Activated CD4-positive, alpha-beta memory T cell treated with anti-CD3 and anti-CD28 coated beads, Interleukin-2, amount 10 ng/mL, durations not matched to agents 7 days and 5 days (primary cell): Measurements from ENCODE around the gene GPLD1. TPM values are rescaled to one million over a fixed set of nuclear protein-coding genes. Genes with fewer than 3 reads are reported as not detected.
A peak's percentile ranks its signal among the peaks of the same experiment; 100 is the strongest.

ENCODE experiments used
- CTCF ChIA-PET: fragments of 350-600 bp; sonication (Branson Sonifier 250); formaldehyde crosslinking; loops from one replicate; lab custom pipeline; 2021; ENCODE audit warnings: antibody characterized with exemption, inconsistent platforms; lab: Charles Lee
- POLR2A ChIA-PET: fragments of 350-600 bp; sonication (Branson Sonifier 250); formaldehyde crosslinking; loops from one replicate; lab custom pipeline; 2021; ENCODE audit warnings: antibody characterized with exemption; lab: Charles Lee
- DNase-seq: peaks from one replicate; pipeline ENCODE4 v3.0.0-alpha.2; 2020
- H3K27ac Mint-ChIP-seq: one replicate; pipeline ENCODE4 v1.8.0; 2021; ENCODE audit warnings: mild to moderate bottlenecking, mixed read lengths
- H3K27me3 Mint-ChIP-seq: one replicate; pipeline ENCODE4 v1.8.0; 2021; ENCODE audit warnings: mixed read lengths
- H3K36me3 Mint-ChIP-seq: one replicate; pipeline ENCODE4 v1.8.0; 2021; ENCODE audit warnings: low read depth, mixed read lengths
- H3K4me1 Mint-ChIP-seq: one replicate; pipeline ENCODE4 v1.8.0; 2021; ENCODE audit warnings: mixed read lengths
- H3K4me3 Mint-ChIP-seq: one replicate; pipeline ENCODE4 v1.8.0; 2021; ENCODE audit warnings: mild to moderate bottlenecking, mixed read lengths
- H3K9me3 Mint-ChIP-seq: one replicate; pipeline ENCODE4 v1.8.0; 2021; ENCODE audit warnings: mixed read lengths
- total RNA-seq, 2 experiments: library from RNA; stranded (reverse); gene quantifications; one replicate each; pipeline ENCODE4 v1.2.3, GENCODE V29; 2021

GPLD1 gene, protein sequence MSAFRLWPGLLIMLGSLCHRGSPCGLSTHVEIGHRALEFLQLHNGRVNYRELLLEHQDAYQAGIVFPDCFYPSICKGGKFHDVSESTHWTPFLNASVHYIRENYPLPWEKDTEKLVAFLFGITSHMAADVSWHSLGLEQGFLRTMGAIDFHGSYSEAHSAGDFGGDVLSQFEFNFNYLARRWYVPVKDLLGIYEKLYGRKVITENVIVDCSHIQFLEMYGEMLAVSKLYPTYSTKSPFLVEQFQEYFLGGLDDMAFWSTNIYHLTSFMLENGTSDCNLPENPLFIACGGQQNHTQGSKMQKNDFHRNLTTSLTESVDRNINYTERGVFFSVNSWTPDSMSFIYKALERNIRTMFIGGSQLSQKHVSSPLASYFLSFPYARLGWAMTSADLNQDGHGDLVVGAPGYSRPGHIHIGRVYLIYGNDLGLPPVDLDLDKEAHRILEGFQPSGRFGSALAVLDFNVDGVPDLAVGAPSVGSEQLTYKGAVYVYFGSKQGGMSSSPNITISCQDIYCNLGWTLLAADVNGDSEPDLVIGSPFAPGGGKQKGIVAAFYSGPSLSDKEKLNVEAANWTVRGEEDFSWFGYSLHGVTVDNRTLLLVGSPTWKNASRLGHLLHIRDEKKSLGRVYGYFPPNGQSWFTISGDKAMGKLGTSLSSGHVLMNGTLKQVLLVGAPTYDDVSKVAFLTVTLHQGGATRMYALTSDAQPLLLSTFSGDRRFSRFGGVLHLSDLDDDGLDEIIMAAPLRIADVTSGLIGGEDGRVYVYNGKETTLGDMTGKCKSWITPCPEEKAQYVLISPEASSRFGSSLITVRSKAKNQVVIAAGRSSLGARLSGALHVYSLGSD
- total RNA-seq, result under 1 TPM; 0.18 to 0.20 TPM

GRCh38 chr6:24489470-24489869, at the start of gene GPLD1:
GPLD1 (minus strand) TSS chr6:24489578; CDS start chr6:24489511, 67 bp downstream.
- H3K9me3 Mint-ChIP-seq, result no peaks in the 10 kb centered on the region
- H3K36me3 Mint-ChIP-seq, result no peaks in the 10 kb centered on the region
- no peak within 1 kb of the TSS for H3K27ac Mint-ChIP-seq
- CTCF ChIA-PET, result interaction anchor here (1.0 kb wide), 1 partner anchor 10 kb away, joined by 3 read pairs; no protein-coding TSS in a partner anchor
- peaks cover 18% of the 10 kb centered on the region for H3K4me1 Mint-ChIP-seq
- POLR2A ChIA-PET, result no interaction called here
- H3K27me3 Mint-ChIP-seq, result no peaks in the 10 kb centered on the region
- no peak within 1 kb of the TSS for H3K4me3 Mint-ChIP-seq
- DNase-seq, result no peak

GRCh38 chr6:24537771-24538385, 48.5 kb upstream of the GPLD1 start:
- no peaks in the 10 kb centered on the region for H3K9me3 Mint-ChIP-seq
- H3K27me3 Mint-ChIP-seq, result no peaks in the 10 kb centered on the region
- DNase-seq, result no peak
- no peaks in the 10 kb centered on the region for H3K36me3 Mint-ChIP-seq
- H3K4me3 Mint-ChIP-seq, result no peak overlapping the region
- H3K4me1 Mint-ChIP-seq, result no peaks in the 10 kb centered on the region
- CTCF ChIA-PET, result interaction anchor here (1.4 to 1.5 kb wide), 2 partner anchors 9 to 15 kb away, joined by 4 read pairs; no protein-coding TSS in a partner anchor
- POLR2A ChIA-PET, result interaction anchor here (1.0 kb wide), 1 partner anchor 9 kb away, joined by 3 read pairs; no protein-coding TSS in a partner anchor
- H3K27ac Mint-ChIP-seq, result no peak overlapping the region

GRCh38 chr6:24537082-24537699, 47.8 kb upstream of the GPLD1 start:
- Mint-ChIP-seq H3K36me3 (no peaks in the 10 kb centered on the region), H3K27me3 (no peaks in the 10 kb centered on the region), H3K4me3 (no peak overlapping the region), H3K4me1 (no peaks in the 10 kb centered on the region), H3K9me3 (no peaks in the 10 kb centered on the region), H3K27ac (no peak overlapping the region)
- ChIA-PET POLR2A (interaction anchor here (0.6 kb wide), 1 partner anchor 285 kb away, joined by 3 read pairs; no protein-coding TSS in a partner anchor), CTCF (interaction anchor here (1.4 to 2.0 kb wide), 3 partner anchors 10 to 16 kb away, joined by 4 to 7 read pairs (median 4); no protein-coding TSS in a partner anchor)
- DNase-seq, result no peak

- Mint-ChIP-seq H3K4me3 (no peak overlapping the region), H3K27me3 (no peaks in the 10 kb centered on the region), H3K27ac (no peak overlapping the region), H3K36me3 (no peaks in the 10 kb centered on the region), H3K4me1 (no peaks in the 10 kb centered on the region), H3K9me3 (no peaks in the 10 kb centered on the region)
- ChIA-PET POLR2A (interaction anchor here (0.6 kb wide), 1 partner anchor 286 kb away, joined by 3 read pairs; no protein-coding TSS in a partner anchor), CTCF (interaction anchor here (1.3 to 2.0 kb wide), 2 partner anchors 13 to 15 kb away, joined by 7 read pairs; no protein-coding TSS in a partner anchor)
- no peak for DNase-seq
These were observed 47.1 kb upstream of the GPLD1 start for GRCh38 chr6:24536466-24536865.

GRCh38 chr6:24535210-24535609, 45.8 kb upstream of the GPLD1 start:
- H3K27ac Mint-ChIP-seq, result no peak overlapping the region
- H3K36me3 Mint-ChIP-seq, result no peaks in the 10 kb centered on the region
- ChIA-PET CTCF (interaction anchor here (1.3 to 2.0 kb wide), 2 partner anchors 12 to 14 kb away, joined by 7 read pairs; no protein-coding TSS in a partner anchor), POLR2A (no interaction called here)
- no peak for DNase-seq
- H3K27me3 Mint-ChIP-seq, result no peaks in the 10 kb centered on the region
- H3K4me3 Mint-ChIP-seq, result no peak overlapping the region
- no peaks in the 10 kb centered on the region for H3K4me1 Mint-ChIP-seq
- no peaks in the 10 kb centered on the region for H3K9me3 Mint-ChIP-seq

DNA sequence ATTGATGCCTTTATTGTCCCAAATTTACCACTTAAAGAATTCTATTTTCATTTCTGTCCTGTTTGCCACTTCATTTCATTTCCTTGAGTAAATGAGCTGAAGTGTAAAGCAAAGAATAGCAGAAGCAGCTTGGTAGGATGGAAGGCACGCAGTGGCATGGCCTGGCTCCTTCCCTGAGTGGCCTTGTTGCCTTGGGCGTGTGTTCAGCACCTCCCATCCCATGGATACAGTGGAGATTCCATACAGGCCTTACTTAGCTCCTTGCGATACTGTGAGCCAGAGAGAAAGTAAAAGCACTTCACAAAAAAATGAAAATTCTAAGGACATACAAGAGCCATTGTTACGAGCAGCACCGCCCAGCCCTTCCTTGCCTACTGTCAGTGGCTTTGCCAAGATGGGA, 45.0 kb upstream of the GPLD1 start:
- H3K9me3 Mint-ChIP-seq, result no peaks in the 10 kb centered on the region
- H3K27ac Mint-ChIP-seq, result no peak overlapping the region
- no peaks in the 10 kb centered on the region for H3K36me3 Mint-ChIP-seq
- H3K4me3 Mint-ChIP-seq, result no peak overlapping the region
- DNase-seq, result no peak
- H3K4me1 Mint-ChIP-seq, result no peaks in the 10 kb centered on the region
- ChIA-PET CTCF (interaction anchor here (1.2 kb wide), 1 partner anchor 11 kb away, joined by 3 read pairs; no protein-coding TSS in a partner anchor), POLR2A (no interaction called here)
- H3K27me3 Mint-ChIP-seq, result no peaks in the 10 kb centered on the region

- Mint-ChIP-seq H3K27me3 (no peaks in the 10 kb centered on the region), H3K4me3 (no peak overlapping the region), H3K4me1 (peaks cover 3% of the 10 kb centered on the region), H3K27ac (no peak overlapping the region), H3K9me3 (no peaks in the 10 kb centered on the region), H3K36me3 (no peaks in the 10 kb centered on the region)
- POLR2A ChIA-PET, result no interaction called here
- DNase-seq, result no peak
- CTCF ChIA-PET, result interaction anchor here (0.7 kb wide), 1 partner anchor 406 kb away, joined by 3 read pairs; the partner anchor contains the start of gene RIPOR2
These were observed 40.6 kb upstream of the GPLD1 start for GRCh38 chr6:24529985-24530384.

GRCh38 chr6:24524805-24525204, 35.4 kb upstream of the GPLD1 start:
- no peak overlapping the region for H3K27ac Mint-ChIP-seq
- DNase-seq, result peak; percentile 24
- H3K36me3 Mint-ChIP-seq, result no peaks in the 10 kb centered on the region
- peaks cover 5% of the 10 kb centered on the region for H3K4me1 Mint-ChIP-seq
- H3K9me3 Mint-ChIP-seq, result no peaks in the 10 kb centered on the region
- H3K27me3 Mint-ChIP-seq, result no peaks in the 10 kb centered on the region
- no peak overlapping the region for H3K4me3 Mint-ChIP-seq
- CTCF ChIA-PET, result interaction anchor here (1.2 to 1.9 kb wide), 2 partner anchors 30 to 57 kb away, joined by 4 to 5 read pairs; partner anchors contain the start of gene ALDH5A1
- POLR2A ChIA-PET, result no interaction called here

DNA sequence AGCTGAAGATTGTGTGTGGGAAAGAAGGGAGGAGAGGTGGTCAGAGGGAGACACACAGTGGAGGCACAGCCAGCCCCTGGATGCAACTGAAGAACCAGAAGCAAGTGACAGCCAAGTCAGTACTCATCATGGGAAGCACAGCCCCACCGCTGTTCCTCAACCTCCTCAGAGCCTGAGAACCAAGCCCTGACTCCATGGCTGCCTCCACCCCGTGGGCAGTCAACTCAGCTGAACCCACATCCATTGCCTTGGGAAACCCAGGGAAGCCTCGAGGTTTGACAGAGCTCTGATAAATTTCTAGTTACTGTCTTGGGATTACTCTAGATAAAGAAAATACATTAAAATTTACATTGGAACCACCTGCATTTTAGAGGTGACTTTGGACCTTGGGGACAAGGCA, 35.0 kb upstream of the GPLD1 start:
- Mint-ChIP-seq H3K4me1 (peaks cover 5% of the 10 kb centered on the region), H3K9me3 (no peaks in the 10 kb centered on the region), H3K4me3 (no peak overlapping the region), H3K36me3 (no peaks in the 10 kb centered on the region), H3K27ac (no peak overlapping the region), H3K27me3 (no peaks in the 10 kb centered on the region)
- no peak for DNase-seq
- ChIA-PET CTCF (interaction anchor here (1.2 to 1.9 kb wide), 2 partner anchors 29 to 57 kb away, joined by 4 to 5 read pairs; partner anchors contain the start of gene ALDH5A1), POLR2A (no interaction called here)

GRCh38 chr6:24522228-24523176, 33.1 kb upstream of the GPLD1 start:
- ChIA-PET CTCF (interaction anchor here (0.7 to 1.6 kb wide), 8 partner anchors 9 to 61 kb away, joined by 3 to 7 read pairs (median 4); no protein-coding TSS in a partner anchor), POLR2A (no interaction called here)
- DNase-seq, result no peak
- H3K36me3 Mint-ChIP-seq, result no peaks in the 10 kb centered on the region
- H3K4me3 Mint-ChIP-seq, result no peak overlapping the region
- H3K9me3 Mint-ChIP-seq, result no peaks in the 10 kb centered on the region
- H3K4me1 Mint-ChIP-seq, result peaks cover 4% of the 10 kb centered on the region
- no peak overlapping the region for H3K27ac Mint-ChIP-seq
- H3K27me3 Mint-ChIP-seq, result no peaks in the 10 kb centered on the region

DNA sequence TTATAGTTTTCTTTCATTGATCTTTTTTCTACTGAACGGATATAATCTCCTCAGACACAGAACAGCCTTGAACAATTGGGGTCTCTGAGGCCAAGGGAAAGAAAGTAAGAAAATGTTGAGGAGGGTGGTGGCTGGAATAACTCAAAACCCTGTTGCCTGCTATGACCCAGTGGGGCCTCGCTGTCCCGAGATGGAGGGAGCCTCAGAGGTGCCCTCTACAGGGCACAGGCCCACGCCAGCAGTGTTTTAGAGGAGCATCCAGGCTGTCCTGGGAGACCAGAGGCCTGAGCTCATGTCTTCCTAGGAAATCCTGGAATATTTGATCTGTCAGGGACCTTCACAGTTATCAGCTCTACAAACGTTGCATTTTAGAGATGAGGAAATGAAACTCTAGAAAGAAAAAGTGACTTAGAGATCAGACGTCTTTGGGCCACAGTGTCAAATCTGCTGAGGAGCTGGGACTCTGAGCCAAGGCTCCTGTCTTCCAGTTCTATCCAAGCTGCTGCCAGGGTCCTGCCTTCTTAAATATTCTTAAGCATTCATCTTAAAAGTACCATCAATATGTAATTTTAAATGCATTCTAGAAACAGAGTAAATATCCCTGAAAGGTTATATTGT, 31.7 kb upstream of the GPLD1 start:
- Mint-ChIP-seq H3K4me3 (no peak overlapping the region), H3K27me3 (no peaks in the 10 kb centered on the region), H3K9me3 (no peaks in the 10 kb centered on the region), H3K27ac (no peak overlapping the region), H3K36me3 (no peaks in the 10 kb centered on the region), H3K4me1 (peaks cover 2% of the 10 kb centered on the region)
- ChIA-PET CTCF (interaction anchor here (0.7 to 2.3 kb wide), 11 partner anchors 9 to 238 kb away, joined by 3 to 17 read pairs (median 3); partner anchors contain the start of gene ALDH5A1), POLR2A (interaction anchor here (0.7 kb wide), 1 partner anchor 83 kb away, joined by 3 read pairs; no protein-coding TSS in a partner anchor)
- peak; percentile 41 for DNase-seq
